Ishikawa (cell line): ENCODE measurements around the gene CCNYL1.

ENCODE experiments used
- CEBPB ChIP-seq: IDR thresholded peaks from 2 replicates; pipeline ENCODE4 v1.6.1; 2012
- CREB1 ChIP-seq: IDR thresholded peaks from 2 replicates; pipeline ENCODE4 v1.6.1; 2012; ENCODE audit warnings: low read depth
- EGR1 ChIP-seq: IDR thresholded peaks from 2 replicates; pipeline ENCODE4 v1.6.1; 2012
- EP300 ChIP-seq: IDR thresholded peaks from 2 replicates; pipeline ENCODE4 v1.6.1; 2012; ENCODE audit warnings: borderline replicate concordance
- FOXM1 ChIP-seq: IDR thresholded peaks from 2 replicates; pipeline ENCODE4 v1.6.1; 2012; ENCODE audit warnings: low read depth, borderline replicate concordance
- MAX ChIP-seq: IDR thresholded peaks from 2 replicates; pipeline ENCODE4 v1.6.1; 2012
- NFIC ChIP-seq: IDR thresholded peaks from 2 replicates; pipeline ENCODE4 v1.6.1; 2012
- RAD21 ChIP-seq: IDR thresholded peaks from 2 replicates; pipeline ENCODE4 v1.6.1; 2012; ENCODE audit warnings: low read depth
- TAF1 ChIP-seq: IDR thresholded peaks from 2 replicates; pipeline ENCODE4 v1.6.1; 2012; ENCODE audit warnings: low read depth, mild to moderate bottlenecking
- TCF12 ChIP-seq: IDR thresholded peaks from 2 replicates; pipeline ENCODE4 v1.6.1; 2012; ENCODE audit warnings: low read depth
- TEAD4 ChIP-seq: IDR thresholded peaks from 2 replicates; pipeline ENCODE4 v1.6.1; 2012
- USF1 ChIP-seq: IDR thresholded peaks from 2 replicates; pipeline ENCODE4 v1.6.1; 2012
- YY1 ChIP-seq: IDR thresholded peaks from 2 replicates; pipeline ENCODE4 v1.6.1; 2012; ENCODE audit warnings: low read depth
- ZBTB7A ChIP-seq: IDR thresholded peaks from 2 replicates; pipeline ENCODE4 v1.6.1; 2012; ENCODE audit warnings: low read depth
- TF ChIP-seq, protein P1 (sequence below): IDR thresholded peaks from 2 replicates; pipeline ENCODE4 v1.6.1; 2012; ENCODE audit warnings: low read depth, mild to moderate bottlenecking

The CCNYL1 gene

GRCh38 chr2:207787800-207788199 is 76.4 kb downstream of the CCNYL1 start:
- no peak for TF ChIP-seq NFIC
- no peak for TF ChIP-seq TCF12
- TF ChIP-seq MAX, result no peak
- TF ChIP-seq, protein P1, sequence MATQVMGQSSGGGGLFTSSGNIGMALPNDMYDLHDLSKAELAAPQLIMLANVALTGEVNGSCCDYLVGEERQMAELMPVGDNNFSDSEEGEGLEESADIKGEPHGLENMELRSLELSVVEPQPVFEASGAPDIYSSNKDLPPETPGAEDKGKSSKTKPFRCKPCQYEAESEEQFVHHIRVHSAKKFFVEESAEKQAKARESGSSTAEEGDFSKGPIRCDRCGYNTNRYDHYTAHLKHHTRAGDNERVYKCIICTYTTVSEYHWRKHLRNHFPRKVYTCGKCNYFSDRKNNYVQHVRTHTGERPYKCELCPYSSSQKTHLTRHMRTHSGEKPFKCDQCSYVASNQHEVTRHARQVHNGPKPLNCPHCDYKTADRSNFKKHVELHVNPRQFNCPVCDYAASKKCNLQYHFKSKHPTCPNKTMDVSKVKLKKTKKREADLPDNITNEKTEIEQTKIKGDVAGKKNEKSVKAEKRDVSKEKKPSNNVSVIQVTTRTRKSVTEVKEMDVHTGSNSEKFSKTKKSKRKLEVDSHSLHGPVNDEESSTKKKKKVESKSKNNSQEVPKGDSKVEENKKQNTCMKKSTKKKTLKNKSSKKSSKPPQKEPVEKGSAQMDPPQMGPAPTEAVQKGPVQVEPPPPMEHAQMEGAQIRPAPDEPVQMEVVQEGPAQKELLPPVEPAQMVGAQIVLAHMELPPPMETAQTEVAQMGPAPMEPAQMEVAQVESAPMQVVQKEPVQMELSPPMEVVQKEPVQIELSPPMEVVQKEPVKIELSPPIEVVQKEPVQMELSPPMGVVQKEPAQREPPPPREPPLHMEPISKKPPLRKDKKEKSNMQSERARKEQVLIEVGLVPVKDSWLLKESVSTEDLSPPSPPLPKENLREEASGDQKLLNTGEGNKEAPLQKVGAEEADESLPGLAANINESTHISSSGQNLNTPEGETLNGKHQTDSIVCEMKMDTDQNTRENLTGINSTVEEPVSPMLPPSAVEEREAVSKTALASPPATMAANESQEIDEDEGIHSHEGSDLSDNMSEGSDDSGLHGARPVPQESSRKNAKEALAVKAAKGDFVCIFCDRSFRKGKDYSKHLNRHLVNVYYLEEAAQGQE, result no peak
- no peak for TF ChIP-seq CREB1
- no peak for TF ChIP-seq TAF1
- TF ChIP-seq CEBPB, result no peak
- TF ChIP-seq TEAD4, result no peak
- TF ChIP-seq EGR1, result no peak
- TF ChIP-seq ZBTB7A, result no peak
- TF ChIP-seq EP300, result no peak
- TF ChIP-seq YY1, result no peak
- TF ChIP-seq FOXM1, result no peak
- TF ChIP-seq RAD21, result no peak

GRCh38 chr2:207790898-207791297 is 79.5 kb downstream of the CCNYL1 start:
- TF ChIP-seq MAX (no peak), ZBTB7A (no peak), CEBPB (no peak), TAF1 (no peak), EP300 (no peak), EGR1 (no peak), TCF12 (no peak), FOXM1 (no peak), CREB1 (no peak), TEAD4 (no peak), USF1 (no peak), NFIC (no peak), YY1 (no peak)
- TF ChIP-seq, protein P1, result no peak

- TF ChIP-seq TEAD4, result 0 out of 2 replicates have a peak, but pooled peaks have one; percentile 6
- TF ChIP-seq MAX, result no peak
Measured at GRCh38 chr2:207791579-207792243, 80.3 kb downstream of the CCNYL1 start.

- TF ChIP-seq NFIC (peak; percentile 38; the same call in 1 of the 2 replicates), TAF1 (no peak), MAX (peak; percentile 65; the same call in 1 of the 2 replicates), TEAD4 (no peak), EP300 (peak; percentile 17; the same call in 1 of the 2 replicates), YY1 (peak; percentile 11; the same call in 1 of the 2 replicates)
Measured at GRCh38 chr2:207792244-207792785, 80.9 kb downstream of the CCNYL1 start.

DNA sequence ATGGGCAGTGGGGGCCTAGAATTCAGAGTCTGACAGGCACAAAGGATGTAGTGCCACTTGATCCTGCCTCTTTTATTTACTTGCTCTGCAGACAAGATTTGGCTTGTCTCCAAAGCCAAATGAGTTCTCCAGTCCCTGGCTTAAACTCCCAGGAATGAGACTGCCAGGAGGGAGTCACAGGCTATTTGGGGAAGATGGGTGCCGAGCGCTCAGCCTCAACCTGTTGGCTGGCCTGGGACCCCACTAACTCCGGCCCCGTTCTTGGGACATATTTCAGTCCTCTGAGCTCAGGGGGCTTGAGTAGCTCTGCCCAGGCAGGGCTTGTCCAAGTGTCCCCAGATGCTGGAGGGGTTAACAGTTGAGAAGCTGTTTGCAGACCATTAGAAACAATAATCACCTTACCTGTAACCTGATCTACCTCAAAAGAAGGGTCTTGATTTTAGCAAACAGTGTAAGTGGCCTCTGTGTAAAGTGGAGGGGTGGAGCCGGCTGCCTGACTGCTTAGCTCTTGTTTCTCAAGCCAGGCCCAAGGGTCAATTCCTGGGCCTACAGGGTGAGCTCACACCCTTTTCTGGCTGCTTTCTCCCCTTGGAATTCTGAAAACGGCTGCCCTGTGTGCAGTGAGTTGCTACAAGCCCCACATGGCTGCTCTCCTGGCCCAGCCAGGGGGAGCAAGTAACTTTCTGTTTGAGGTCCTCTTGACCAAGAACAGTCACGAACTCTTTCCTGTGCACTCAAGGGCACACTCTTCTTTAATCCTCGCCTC is 85.3 kb downstream of the CCNYL1 start:
- TF ChIP-seq TCF12 (peak; percentile 66), USF1 (no peak), CEBPB (peak; percentile 14; the same call in 1 of the 2 replicates), NFIC (peak; percentile 82), EP300 (peak; percentile 53), TEAD4 (peak; percentile 77), MAX (peak; percentile 73), ZBTB7A (peak; percentile 54; the same call in 1 of the 2 replicates), YY1 (0 out of 2 replicates have a peak, but pooled peaks have one; percentile 9), CREB1 (no peak), TAF1 (no peak), FOXM1 (peak; percentile 73), EGR1 (no peak), RAD21 (peak; percentile 44)
- TF ChIP-seq, protein P1, result no peak
